ENCODE data around the gene GLYR1. TPM values are rescaled to one million over a fixed set of nuclear protein-coding genes. Genes with fewer than 3 reads are reported as not detected.
"Not testable (repeated sequence)": the region's sequence is repeated elsewhere in the genome, so short reads cannot be mapped to it uniquely, and the experiment has no call there.

GLYR1 gene
- 100 to 1,000 TPM; 101 to 105 TPM for total RNA-seq

DNA sequence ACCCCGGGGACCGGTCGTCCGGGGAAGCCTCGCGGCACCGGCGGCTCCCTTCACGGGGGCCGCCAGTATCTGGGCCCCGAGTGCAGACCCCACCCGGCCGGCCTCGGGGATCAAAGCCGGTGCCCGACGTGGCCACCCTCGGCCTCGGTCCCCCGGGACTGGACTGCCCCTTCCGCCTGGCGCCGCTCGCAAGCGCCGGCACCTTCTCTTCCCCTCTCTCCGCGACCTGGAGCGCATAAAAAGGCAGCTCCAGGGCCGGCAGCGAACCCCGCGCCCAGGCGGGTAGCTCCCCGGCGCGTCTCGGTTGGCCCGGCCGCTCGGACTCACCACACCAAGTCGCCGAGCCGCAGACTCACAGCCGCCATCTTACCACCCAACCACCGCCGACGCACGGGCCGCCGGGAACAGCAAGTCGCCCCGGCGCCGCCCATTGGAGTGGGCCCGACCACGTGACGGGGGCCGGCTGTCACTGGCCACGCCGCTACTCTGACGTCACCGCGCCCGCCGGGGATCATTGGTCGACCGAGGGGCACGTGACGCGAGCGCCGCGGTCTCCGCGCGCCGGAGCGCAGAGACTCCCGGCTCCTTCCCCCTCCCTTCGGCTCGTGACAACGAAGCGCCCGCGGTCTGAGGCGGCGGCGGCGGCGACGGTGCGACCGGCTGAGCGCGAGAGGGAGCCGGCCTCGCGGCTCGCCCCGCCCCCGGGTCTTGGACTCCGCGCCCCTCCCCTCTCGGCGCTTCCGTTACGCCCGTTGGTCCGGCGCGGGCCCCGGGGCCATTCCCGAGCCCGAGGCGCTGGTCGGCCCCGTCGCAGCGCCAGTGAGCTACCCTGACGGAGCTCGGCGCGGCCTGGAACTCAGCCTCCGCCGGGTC lies at the start of gene GLYR1, which contains the start of gene UBN1:
GLYR1 (minus strand) TSS at position 388 of the 873 bp plus-strand sequence; CDS start at position 365, 23 bp downstream.
UBN1 (plus strand) TSS at position 581 of the 873 bp plus-strand sequence. CDS start 5,437 bp downstream, outside the sequence.
- ChIA-PET POLR2A (no interaction called here), CTCF (no interaction called here)

DNA sequence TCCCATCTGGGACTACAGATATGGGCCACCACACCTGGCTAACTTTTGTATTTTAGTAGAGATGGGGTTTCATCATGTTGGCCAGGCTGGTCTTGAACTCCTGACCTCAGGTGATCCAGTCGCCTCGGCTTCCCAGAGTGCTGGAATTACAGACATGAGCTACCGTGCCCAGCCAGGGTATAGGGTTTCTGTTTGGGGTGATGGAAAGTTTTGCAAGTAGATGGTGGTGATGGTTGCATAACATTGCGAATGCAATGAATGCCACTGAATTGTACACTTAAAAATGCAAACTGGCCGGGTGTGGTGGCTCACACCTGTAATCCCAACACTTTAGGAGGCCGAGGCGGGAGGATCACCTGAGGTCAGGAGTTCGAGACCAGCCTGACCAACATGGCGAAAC lies 49.7 kb upstream of the GLYR1 start:
- CTCF ChIA-PET: interaction anchor here (0.6 kb wide), 1 partner anchor 183 kb away, joined by 4 read pairs; no protein-coding TSS in a partner anchor
- POLR2A ChIA-PET: not testable (repeated sequence)

DNA sequence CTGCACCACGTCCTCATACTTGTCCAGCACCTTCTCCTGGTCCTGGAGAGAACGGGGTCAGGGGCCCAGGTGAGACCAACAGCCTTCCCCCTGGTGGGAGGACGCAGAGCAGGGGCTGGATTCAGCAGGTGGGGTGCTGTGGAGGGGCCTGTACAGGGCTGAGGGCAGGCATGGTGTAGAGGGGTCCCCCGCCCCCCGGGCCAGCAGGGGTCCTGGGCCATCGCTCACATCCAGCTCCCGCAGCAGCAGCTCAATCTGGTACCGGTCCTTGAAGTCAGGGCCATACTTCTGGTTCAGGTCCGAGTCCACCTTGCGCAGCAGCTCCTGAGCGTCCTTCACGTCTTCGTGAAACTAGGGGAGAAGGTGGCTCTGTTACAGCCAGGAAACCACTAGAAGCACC lies 48.3 kb upstream of the GLYR1 start:
- ChIA-PET POLR2A (no interaction called here), CTCF (no interaction called here)

DNA sequence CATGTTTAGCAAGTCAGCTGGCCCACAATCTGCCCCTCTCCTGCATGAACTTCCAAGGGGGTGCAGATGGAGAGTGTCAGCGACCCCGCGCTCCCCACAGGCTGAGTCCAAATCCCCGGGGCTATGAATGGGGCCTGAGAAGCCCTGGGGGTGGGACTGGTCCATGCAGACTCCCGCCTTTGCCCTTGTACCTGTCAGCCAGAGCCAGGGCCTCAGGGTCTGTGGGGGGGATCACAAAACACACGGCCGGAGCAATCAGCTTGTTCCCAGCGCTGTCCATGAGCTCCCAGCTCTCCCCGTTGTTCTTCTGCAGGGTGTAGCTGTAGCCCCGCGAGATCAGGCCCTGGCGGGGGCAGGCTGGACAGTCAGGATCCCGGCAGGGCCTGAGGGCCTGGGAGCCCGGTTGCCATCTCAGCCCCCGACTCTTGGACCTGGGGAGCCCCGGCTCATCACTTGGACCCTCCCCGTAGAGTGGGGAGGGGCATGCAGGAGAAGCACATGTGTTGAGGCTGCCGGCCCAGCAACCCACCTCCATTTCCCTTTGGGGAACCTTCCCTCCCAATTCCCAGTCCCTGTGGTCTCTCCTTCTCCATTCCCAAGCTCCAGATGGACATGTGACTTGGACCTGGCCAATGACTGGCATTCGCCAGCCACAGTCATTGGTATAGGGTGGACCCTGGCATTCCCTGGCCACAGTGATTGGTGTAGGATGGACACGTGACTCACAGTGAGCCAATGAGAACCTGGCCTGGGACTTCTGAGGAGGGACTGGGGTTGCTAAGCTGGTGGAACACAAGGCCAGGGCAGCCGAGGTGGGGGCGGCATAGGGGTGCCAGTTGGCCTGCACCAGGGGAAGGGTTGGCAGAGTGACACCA lies 47.4 kb upstream of the GLYR1 start:
- POLR2A ChIA-PET: no interaction called here
- CTCF ChIA-PET: no interaction called here

DNA sequence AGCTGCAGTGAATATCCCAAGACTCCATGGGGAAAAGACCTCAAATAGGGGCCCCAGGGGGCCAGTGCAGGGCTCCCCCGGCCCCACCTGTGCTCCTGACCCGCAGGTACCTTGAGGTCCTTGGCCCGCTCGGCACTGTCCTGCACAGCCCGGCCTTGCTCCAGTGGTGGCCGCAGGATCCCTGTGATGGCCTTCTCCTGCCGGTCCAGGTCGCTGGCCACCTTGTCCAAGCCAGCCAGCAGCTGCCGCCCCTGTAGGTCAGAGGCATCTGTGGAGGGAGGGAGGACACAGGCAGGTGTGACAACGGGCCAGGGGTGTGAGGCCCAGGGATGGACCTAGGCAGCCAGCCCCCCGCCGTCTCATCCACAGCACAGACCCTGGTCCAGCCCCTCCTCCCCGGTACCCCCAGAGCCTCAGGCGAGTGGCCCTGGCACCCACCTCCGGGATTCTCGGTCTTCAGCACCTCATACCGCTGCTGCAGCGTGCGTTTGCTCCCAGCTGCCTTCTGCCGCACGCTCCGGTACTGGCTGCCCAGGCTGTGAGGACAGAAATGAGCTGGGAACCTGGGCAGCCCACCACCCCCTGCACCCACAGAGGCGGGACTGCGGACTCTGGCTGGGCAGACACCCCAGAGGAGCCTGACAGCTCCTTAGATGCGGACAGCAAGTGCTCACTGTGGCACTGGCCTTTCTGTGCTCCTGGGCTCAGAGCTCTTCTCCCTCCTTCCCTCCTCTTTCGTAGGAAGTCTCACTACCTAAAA lies 46.2 kb upstream of the GLYR1 start:
- POLR2A ChIA-PET: no interaction called here
- CTCF ChIA-PET: no interaction called here

DNA sequence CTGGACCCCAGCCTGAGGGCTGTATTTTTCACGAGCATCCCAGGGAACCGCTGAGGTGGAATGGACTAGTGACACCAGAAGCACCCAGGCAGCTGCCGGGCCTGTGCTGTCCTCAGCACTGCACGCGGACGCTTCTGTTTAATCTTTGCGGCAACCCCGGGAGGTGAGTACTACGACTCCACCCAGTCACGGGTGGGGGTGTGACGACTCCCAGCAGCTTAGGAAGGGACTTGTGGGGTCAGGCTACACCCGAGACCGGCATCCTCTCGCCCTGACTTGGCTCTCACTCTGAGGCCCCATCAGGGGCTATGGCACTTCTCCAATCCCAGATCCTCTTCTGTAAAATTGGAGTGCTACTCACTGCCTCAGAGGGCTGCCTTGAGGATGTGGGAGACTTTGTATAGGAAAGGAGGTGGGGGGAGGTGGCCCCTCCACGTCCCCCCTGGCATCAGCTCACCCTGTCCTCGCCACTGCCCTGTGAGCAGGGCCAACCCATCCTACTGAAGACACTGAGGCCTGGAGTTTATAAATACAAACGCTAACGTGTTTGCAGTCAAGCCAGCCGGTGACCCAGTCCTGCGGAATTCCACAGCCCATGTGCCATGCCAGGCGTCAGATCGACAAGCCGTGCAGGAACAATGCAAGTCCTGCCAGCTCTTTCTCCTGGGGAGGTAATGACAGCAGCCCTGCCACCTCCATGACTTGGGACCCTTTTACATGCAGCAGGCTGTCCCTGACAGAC lies 45.4 kb upstream of the GLYR1 start:
- POLR2A ChIA-PET: no interaction called here
- CTCF ChIA-PET: interaction anchor here (0.5 kb wide), 1 partner anchor 1288 kb away, joined by 3 read pairs; no protein-coding TSS in a partner anchor

DNA sequence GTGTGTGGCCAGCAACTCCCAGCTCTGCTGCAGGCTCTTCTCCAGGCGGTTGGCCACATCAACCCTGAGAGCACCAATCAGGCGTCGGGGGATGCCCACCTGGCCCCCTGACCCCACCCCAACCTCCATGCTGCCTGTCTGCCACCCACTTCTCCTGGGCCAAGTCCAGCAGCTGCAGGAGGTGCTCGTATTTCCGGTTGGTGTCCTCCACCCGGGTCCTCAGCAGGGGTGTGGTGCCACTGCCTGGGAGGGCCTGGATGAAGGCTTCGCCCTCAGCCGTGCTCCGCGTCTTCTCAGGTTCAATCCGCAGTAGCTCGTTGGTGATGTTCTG lies 44.8 kb upstream of the GLYR1 start:
- CTCF ChIA-PET: interaction anchor here (0.5 kb wide), 1 partner anchor 1287 kb away, joined by 3 read pairs; no protein-coding TSS in a partner anchor
- POLR2A ChIA-PET: no interaction called here

DNA sequence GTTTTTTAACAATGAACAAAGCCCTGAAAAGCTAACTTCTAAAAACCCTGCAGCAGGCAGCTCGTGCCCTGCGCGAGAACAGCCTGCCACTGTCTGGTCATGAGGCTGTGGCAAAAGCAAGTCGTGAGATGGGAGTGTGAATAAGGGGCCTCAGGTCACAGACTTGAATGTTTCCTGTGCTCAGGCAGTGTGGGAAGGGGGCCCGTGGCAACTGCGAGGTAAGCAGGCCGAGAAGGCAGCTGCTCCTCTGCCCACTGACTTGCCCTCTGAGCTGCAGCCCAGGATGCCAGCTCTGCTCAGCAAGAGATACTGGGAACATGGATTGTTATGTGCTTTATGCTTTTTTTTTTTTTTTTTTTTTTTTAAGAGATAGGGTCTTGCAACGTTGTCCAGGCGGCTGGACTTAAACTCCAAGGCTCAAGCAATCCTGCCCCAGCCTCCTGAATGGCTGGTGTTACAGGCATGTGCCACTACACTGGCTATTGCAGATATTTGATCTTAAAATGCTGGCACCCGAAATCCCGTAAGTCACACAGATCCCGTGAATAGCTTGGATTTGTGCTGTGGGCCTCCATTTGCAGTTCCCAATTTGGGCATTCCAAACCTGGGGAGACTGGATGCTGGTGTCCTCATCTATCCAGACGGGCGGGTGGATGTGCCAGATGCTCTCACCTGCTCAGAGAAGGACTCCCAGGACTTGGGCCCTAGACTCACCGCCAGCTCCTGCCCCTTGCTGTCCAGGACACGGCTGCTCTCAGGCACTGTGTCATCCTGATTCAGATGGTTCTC lies 44.2 kb upstream of the GLYR1 start:
- POLR2A ChIA-PET: no interaction called here
- CTCF ChIA-PET: no interaction called here

DNA sequence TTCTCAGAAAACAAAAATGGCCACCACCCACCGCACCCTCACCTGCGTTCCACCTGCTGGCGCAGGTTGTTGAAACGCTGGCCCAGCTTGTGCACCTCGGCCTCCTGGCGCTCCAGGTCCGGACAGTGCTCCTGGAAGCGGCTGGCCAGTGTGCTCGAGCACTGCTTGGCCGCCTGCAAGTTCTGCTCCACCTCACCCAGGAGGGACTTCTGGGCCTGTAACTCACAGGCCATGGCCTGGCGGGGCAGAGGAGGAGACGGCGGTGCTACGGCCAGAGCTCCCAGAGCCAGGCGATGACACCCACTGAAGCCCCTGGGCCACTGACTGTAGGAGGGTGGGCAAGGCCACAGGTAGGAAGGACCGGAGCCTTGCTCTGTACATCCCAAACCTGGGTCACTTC lies 43.6 kb upstream of the GLYR1 start:
- POLR2A ChIA-PET: no interaction called here
- CTCF ChIA-PET: no interaction called here

DNA sequence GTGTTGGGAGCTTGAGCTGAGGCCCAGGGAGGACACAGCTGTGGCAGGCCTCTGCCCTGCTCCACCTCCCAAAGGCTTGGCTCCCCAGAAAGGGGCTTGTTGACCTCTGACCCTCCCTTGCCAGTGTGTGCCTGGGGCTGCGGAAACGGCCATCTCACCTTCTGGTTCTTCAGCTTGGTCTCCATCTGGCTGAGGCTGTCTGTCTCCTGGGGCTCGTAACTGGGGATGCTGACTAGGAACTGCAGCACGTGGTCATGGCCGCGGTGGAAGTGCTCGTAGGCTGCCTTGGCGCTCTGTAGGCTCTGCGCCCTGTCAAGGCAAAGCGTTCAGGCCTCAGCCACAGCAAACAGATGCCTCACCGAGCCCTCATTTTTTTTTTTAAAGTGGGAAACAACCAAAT lies 42.9 kb upstream of the GLYR1 start:
- ChIA-PET CTCF (no interaction called here), POLR2A (no interaction called here)

DNA sequence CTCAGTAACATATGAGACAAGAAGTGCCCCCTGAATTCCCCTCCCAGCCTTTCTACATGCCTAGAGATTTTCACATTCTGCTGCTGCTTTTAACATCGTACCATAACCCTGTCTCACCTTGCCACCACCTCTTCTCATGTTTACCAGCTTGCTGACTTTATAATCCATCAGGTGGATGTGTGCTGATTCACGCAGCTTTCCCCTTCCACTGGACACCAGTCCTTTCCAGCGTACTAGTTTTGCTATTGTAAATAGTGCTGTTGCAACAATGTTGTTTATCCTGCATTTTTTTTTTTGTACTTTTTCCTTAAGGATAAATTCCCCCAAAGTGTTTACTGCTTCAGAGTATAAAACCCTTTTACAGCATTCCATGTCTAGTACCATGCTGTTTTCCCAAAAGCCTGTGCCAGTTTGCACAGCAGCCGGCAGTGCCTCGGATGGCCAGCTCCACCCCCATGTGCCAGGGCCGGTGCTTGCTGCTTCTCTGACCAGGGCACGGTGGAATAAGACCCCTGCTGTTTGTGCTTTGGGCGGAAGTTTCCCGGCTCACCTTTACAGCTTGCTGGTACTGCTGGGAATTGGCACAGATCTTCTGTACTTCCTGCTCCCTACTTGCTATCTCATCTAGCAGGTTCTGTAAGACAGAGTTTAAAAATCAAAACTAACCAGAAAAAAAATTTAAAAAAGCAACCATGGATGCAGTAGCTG lies 41.5 kb upstream of the GLYR1 start:
- POLR2A ChIA-PET: no interaction called here
- CTCF ChIA-PET: interaction anchor here (0.6 kb wide), 1 partner anchor 9 kb away, joined by 6 read pairs; no protein-coding TSS in a partner anchor

DNA sequence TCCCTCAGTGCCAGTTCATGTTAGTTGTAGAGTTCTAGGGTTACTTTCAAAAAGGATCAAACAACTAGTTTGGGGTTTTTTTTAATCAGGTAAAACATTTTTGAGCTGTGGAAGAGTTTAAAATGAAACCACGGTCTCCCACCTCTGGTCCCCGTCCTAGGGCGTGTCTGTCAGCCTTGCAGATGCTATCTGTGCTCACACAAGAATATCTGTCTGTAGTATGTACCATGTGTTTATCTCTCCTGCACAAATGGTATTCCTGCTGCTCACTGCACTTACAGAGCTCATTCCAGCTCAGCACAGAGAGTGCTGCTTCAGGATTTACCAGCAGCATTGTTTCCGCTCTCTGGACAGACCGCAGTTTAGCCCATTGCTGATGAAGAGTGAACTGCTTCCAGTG lies 39.1 kb upstream of the GLYR1 start:
- POLR2A ChIA-PET: no interaction called here
- CTCF ChIA-PET: no interaction called here

DNA sequence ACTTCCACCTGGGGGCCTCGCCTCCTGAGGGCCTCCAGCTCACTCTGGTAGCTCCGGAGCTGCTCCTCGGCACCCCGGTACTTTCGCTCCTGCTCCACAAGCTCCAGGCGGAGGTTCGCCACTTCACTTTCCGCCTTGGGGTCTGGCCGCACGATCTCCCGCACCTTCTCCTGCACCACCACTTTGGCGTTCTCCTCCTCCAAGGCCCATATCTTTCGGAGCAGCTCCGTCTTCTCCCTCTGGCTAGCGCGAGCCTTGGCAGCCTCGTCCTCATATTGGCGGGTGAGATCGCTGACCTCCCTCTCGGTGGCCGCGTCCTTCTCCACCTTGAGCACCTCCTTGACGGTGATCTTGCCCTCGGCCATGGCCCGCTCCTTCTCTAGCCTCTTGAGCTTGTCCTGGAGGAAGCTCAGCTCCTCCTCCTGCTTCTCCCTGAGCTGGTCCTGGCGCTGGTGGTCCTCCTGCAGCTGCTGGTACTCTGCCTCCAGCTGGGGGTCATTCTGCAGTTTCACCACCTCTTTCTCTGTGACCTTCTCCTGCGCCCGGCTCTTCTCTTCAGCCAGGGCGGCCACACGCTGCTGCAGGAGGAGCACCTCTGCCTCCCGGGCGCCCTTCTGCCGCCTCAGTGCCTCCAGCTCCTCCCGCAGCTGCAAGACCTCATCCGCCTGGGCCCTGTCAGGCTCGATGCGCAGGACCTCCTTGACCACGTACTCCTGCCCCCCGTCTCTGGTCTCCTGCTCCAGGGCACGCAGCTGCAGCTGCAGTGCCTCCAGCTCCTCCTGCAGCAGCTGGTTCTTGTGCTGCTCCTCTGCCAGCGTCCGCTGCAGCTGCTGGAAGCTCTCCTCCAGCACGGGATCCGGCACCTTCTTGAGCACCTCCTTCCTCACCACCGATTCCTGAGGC lies 38.1 kb upstream of the GLYR1 start:
- CTCF ChIA-PET: no interaction called here
- POLR2A ChIA-PET: no interaction called here

DNA sequence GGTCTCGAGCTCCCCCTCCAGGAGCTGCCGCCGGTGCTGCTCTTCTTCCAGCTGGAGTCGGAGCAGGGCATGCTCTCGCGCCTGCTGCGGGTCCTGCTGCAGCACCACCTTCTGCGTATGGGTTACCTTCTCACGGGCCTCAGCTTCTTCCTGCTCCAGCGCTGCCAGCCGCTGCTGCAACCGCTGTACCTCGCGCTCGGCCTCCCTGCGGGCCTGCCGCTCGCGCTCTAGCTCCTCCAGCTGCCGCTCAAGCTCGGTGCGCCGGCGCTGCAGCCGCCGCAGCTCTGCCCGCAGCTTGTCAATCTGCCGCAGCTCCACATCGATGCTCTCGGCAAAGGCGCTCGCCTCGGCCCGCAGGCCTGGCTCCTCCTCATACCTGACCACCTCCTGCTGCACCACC lies 37.1 kb upstream of the GLYR1 start:
- ChIA-PET CTCF (no interaction called here), POLR2A (no interaction called here)

DNA sequence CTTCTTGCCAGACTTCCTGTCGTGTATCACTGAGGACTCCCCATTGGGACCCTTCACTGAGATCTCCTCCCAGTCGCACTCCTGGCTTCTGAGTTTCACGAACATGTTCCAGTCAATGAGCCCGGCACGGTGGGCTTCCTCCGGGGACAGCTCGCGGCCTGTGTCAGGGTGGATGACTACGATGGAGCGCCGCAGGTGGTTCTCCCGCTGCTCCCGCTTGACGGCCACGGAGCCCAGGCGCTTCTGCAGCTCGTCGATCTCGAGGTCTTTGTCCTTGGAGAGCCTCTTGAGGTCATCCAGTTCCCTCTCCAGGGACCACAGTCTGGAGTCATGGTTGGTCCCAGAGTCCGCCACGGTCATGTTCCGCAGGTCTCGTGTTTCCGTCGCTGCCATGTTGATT lies 36.4 kb upstream of the GLYR1 start:
- ChIA-PET POLR2A (no interaction called here), CTCF (no interaction called here)

DNA sequence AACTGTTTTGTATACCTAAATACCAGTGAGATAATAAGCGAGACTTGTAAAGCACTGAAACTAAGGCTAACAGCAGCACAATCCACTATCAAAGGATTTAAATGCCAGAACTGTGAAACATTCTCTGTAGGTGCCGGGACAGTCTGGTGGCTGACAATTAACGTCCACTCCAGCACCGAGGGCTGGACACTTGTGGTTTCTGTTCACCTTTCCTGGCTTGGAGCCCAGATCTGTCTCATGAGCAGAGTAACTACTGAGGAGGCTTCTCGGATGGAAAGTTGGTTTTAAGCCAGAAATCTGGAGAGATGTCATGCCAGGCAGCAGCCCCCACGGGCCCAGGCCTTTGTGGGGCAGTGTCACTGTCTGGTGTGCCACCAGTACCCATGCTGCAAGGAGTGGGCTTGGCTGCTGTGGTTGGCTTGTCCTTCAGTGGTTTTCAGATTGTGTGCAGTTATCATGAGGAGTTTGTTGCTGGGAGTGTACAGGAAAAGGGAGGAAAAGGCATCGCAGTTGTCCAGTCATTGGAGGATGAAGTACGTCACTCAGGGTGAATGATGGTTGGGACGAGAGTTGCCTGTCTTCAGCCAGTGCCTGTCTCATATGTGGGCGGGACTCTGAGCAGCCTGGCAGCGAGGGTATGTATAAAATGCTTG lies 35.7 kb upstream of the GLYR1 start:
- ChIA-PET POLR2A (no interaction called here), CTCF (no interaction called here)
